SU-DHL-6 (cell line): ENCODE data around the gene KLHL40.

Experiments used
- EZH2phosphoT487 ChIP-seq: fragments of 200-600 bp; sonication (generic), shearing (Covaris generic); conservative IDR thresholded peaks from 2 replicates; pipeline ENCODE4 v1.6.1; 2018; ENCODE audit warnings: mild to moderate bottlenecking, antibody characterized with exemption, low read length, moderate library complexity, mixed read lengths
- TF ChIP-seq, protein P1 (sequence below): fragments of 200-600 bp; sonication (generic); IDR thresholded peaks from one replicate; pipeline ENCODE4 v1.5.1; 2017; ENCODE audit warnings: antibody characterized with exemption, mild to moderate bottlenecking, low read length, moderate library complexity; ENCODE audit not compliant: insufficient read depth, poor library complexity, severe bottlenecking

GRCh38 chr3:42712344-42712648 is 27.0 kb downstream of the KLHL40 start:
- TF ChIP-seq, protein P1, sequence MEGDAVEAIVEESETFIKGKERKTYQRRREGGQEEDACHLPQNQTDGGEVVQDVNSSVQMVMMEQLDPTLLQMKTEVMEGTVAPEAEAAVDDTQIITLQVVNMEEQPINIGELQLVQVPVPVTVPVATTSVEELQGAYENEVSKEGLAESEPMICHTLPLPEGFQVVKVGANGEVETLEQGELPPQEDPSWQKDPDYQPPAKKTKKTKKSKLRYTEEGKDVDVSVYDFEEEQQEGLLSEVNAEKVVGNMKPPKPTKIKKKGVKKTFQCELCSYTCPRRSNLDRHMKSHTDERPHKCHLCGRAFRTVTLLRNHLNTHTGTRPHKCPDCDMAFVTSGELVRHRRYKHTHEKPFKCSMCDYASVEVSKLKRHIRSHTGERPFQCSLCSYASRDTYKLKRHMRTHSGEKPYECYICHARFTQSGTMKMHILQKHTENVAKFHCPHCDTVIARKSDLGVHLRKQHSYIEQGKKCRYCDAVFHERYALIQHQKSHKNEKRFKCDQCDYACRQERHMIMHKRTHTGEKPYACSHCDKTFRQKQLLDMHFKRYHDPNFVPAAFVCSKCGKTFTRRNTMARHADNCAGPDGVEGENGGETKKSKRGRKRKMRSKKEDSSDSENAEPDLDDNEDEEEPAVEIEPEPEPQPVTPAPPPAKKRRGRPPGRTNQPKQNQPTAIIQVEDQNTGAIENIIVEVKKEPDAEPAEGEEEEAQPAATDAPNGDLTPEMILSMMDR = no peak
- TF ChIP-seq EZH2phosphoT487 = no peak
